H9 (cell line): ENCODE results near the gene MBP. TPM values are rescaled to one million over a fixed set of nuclear protein-coding genes. Genes with fewer than 3 reads are reported as not detected.

ENCODE experiments used
- DNase-seq: peaks from one replicate; pipeline ENCODE4 v3.0.0-alpha.2; 2017
- H2AFZ ChIP-seq: one replicate; pipeline ENCODE4 v1.6.1; 2013; ENCODE audit warnings: mild to moderate bottlenecking, low read length, control low read depth, moderate library complexity
- H2AK5ac ChIP-seq: 2 replicates; pipeline ENCODE4 v1.6.1; 2013; ENCODE audit warnings: low read length, control low read depth, mixed read lengths; ENCODE audit not compliant: insufficient read length
- H2BK120ac ChIP-seq: one replicate; pipeline ENCODE4 v1.6.1; 2013; ENCODE audit warnings: low read depth, mild to moderate bottlenecking, low read length, control low read depth, inconsistent platforms; ENCODE audit not compliant: poor library complexity, severe bottlenecking
- H2BK12ac ChIP-seq: 2 replicates; pipeline ENCODE4 v1.6.1; 2013; ENCODE audit warnings: low read length, control low read depth, mixed read lengths, low read depth; ENCODE audit not compliant: insufficient read length
- H2BK15ac ChIP-seq: 2 replicates; pipeline ENCODE4 v1.6.1; 2013; ENCODE audit warnings: low read depth, low read length, control low read depth
- H2BK20ac ChIP-seq: one replicate; pipeline ENCODE4 v1.6.1; 2013; ENCODE audit warnings: low read depth, mild to moderate bottlenecking, low read length, control low read depth, inconsistent platforms; ENCODE audit not compliant: poor library complexity, severe bottlenecking
- H2BK5ac ChIP-seq: 2 replicates; pipeline ENCODE4 v1.6.1; 2013; ENCODE audit warnings: low read length, control low read depth, mixed read lengths; ENCODE audit not compliant: insufficient read length
- H3K14ac ChIP-seq: 2 replicates; pipeline ENCODE4 v1.6.1; 2013; ENCODE audit warnings: low read length, control low read depth; ENCODE audit not compliant: insufficient read depth
- H3K18ac ChIP-seq: 2 replicates; pipeline ENCODE4 v1.6.1; 2013; ENCODE audit warnings: low read depth, mild to moderate bottlenecking, mixed read lengths, low read length, control low read depth; ENCODE audit not compliant: insufficient read length
- H3K23ac ChIP-seq: 2 replicates; pipeline ENCODE4 v1.6.1; 2013; ENCODE audit warnings: low read length, control low read depth, mixed read lengths, low read depth; ENCODE audit not compliant: insufficient read length
- H3K23me2 ChIP-seq: 2 replicates; pipeline ENCODE4 v1.6.1; 2013; ENCODE audit warnings: low read depth, mild to moderate bottlenecking, mixed read lengths, low read length, control low read depth; ENCODE audit not compliant: insufficient read length, poor library complexity, severe bottlenecking
- H3K27ac ChIP-seq: 2 replicates; pipeline ENCODE4 v1.5.1; 2013; ENCODE audit warnings: low read length, control low read depth, mixed read lengths, low read depth; ENCODE audit not compliant: insufficient read length
- H3K27me3 ChIP-seq: 2 replicates; pipeline ENCODE4 v1.6.1; 2013; ENCODE audit warnings: low read length, control low read depth, inconsistent platforms; ENCODE audit not compliant: insufficient read depth
- H3K4ac ChIP-seq: 2 replicates; pipeline ENCODE4 v1.6.1; 2013; ENCODE audit warnings: low read depth, mild to moderate bottlenecking, control low read depth, inconsistent platforms, low read length, moderate library complexity
- H3K4me1 ChIP-seq: 2 replicates; pipeline ENCODE4 v1.6.1; 2013; ENCODE audit warnings: low read length, control low read depth, inconsistent platforms; ENCODE audit not compliant: insufficient read depth
- H3K4me2 ChIP-seq: 2 replicates; pipeline ENCODE4 v1.6.1; 2013; ENCODE audit warnings: low read length, control low read depth, mixed read lengths; ENCODE audit not compliant: insufficient read length, insufficient read depth
- H3K56ac ChIP-seq: 2 replicates; pipeline ENCODE4 v1.6.1; 2013; ENCODE audit warnings: low read depth, mild to moderate bottlenecking, mixed read lengths, low read length, control low read depth; ENCODE audit not compliant: insufficient read length
- H3K79me1 ChIP-seq: 2 replicates; pipeline ENCODE4 v1.6.1; 2013; ENCODE audit warnings: low read depth, mild to moderate bottlenecking, moderate library complexity, low read length, control low read depth, inconsistent platforms; ENCODE audit not compliant: insufficient read depth, poor library complexity, severe bottlenecking
- H3K79me2 ChIP-seq: 2 replicates; pipeline ENCODE4 v1.6.1; 2013; ENCODE audit warnings: low read length, control low read depth, inconsistent platforms; ENCODE audit not compliant: insufficient read depth
- H3K9ac ChIP-seq: 2 replicates; pipeline ENCODE4 v1.6.1; 2013; ENCODE audit warnings: low read length, control low read depth, mixed read lengths; ENCODE audit not compliant: insufficient read length; ENCODE audit errors: extremely low read depth
- H3K9me3 ChIP-seq: one replicate; pipeline ENCODE4 v1.6.1; 2013; ENCODE audit warnings: low read depth, low read length, inconsistent platforms; ENCODE audit not compliant: control insufficient read depth
- H3T11ph ChIP-seq: one replicate; pipeline ENCODE4 v1.6.1; 2013; ENCODE audit warnings: mild to moderate bottlenecking, low read length, control low read depth, inconsistent platforms
- H4K20me1 ChIP-seq: one replicate; pipeline ENCODE4 v1.6.1; 2013; ENCODE audit not compliant: control insufficient read depth, insufficient read length, insufficient read depth
- H4K5ac ChIP-seq: 2 replicates; pipeline ENCODE4 v1.6.1; 2013; ENCODE audit warnings: low read depth, mild to moderate bottlenecking, mixed read lengths, low read length, control low read depth; ENCODE audit not compliant: insufficient read length
- H4K8ac ChIP-seq: replicated peaks from 2 replicates; pipeline ENCODE4 v1.6.1; 2013; ENCODE audit warnings: low read length, control low read depth, mixed read lengths, low read depth; ENCODE audit not compliant: insufficient read length
- H4K91ac ChIP-seq: 2 replicates; pipeline ENCODE4 v1.6.1; 2013; ENCODE audit warnings: low read depth, mild to moderate bottlenecking, moderate library complexity, mixed read lengths, low read length, control low read depth; ENCODE audit not compliant: insufficient read length
- H3K27ac Mint-ChIP-seq, 3 experiments: 2 replicates in 2 of 3; 3 replicates in 1 of 3; pipeline ENCODE4 v1.8.0; 2020 to 2021; ENCODE audit warnings: mixed read lengths in 3 of 3, mild to moderate bottlenecking in 1 of 3, moderate library complexity in 1 of 3
- H3K27me3 Mint-ChIP-seq: 2 replicates; pipeline ENCODE4 v1.8.0; 2021; ENCODE audit warnings: low read depth, mild to moderate bottlenecking, moderate library complexity, mixed read lengths
- H3K36me3 Mint-ChIP-seq, 3 experiments: 2 replicates in 2 of 3; 3 replicates in 1 of 3; pipeline ENCODE4 v1.8.0; 2020 to 2021; ENCODE audit warnings: low read depth in 3 of 3, mixed read lengths in 3 of 3; ENCODE audit not compliant: insufficient read depth in 1 of 3
- H3K4me1 Mint-ChIP-seq, 2 experiments: 2 replicates each; pipeline ENCODE4 v1.8.0; 2020; ENCODE audit warnings: mixed read lengths in 2 of 2
- H3K4me3 Mint-ChIP-seq, 2 experiments: 2 replicates in 1 of 2; 3 replicates in 1 of 2; pipeline ENCODE4 v1.8.0; 2020 to 2021; ENCODE audit warnings: mild to moderate bottlenecking in 2 of 2, mixed read lengths in 2 of 2, moderate library complexity in 1 of 2
- H3K9me3 Mint-ChIP-seq, 2 experiments: 2 replicates in 1 of 2; 3 replicates in 1 of 2; pipeline ENCODE4 v1.8.0; 2020; ENCODE audit warnings: mild to moderate bottlenecking in 2 of 2, mixed read lengths in 2 of 2, moderate library complexity in 1 of 2
- CTCF ChIP-seq: fragments of 200-600 bp; sonication (generic); conservative IDR thresholded peaks from 3 replicates; pipeline ENCODE4 v1.8.0; 2021; ENCODE audit warnings: antibody characterized with exemption, mild to moderate bottlenecking
- whole genome bisulfite sequencing: extraction: QIAGEN DNeasy Blood & Tissue Kit; methylation state at CpG from one replicate; pipeline ENCODE4 v1.1.7; 2013; ENCODE audit warnings: missing lambda C conversion rate, low lambda C conversion rate, mixed read lengths; ENCODE audit not compliant: insufficient read length; ENCODE audit errors: extremely low coverage; 5-methylcytosine and 5-hydroxymethylcytosine counted together
- total RNA-seq: library from RNA; stranded (reverse); gene quantifications from 2 replicates; pipeline ENCODE4 v1.2.1, GENCODE V29; 2021

Gene MBP
- total RNA-seq, 1 experiment from 2014 or later: 8.6 TPM

GRCh38 chr18:77090546-77091174 is 41.9 kb downstream of the MBP start:
- H3K4me1 Mint-ChIP-seq: peaks cover 26 to 39% of the 10 kb centered on the region in 2 experiments
- H4K20me1 ChIP-seq: no peaks in the 10 kb centered on the region
- peaks cover 18% of the 10 kb centered on the region for H3K27me3 Mint-ChIP-seq
- H3K23me2 ChIP-seq: peaks cover 6% of the 10 kb centered on the region
- no peak for TF ChIP-seq CTCF
- no peaks in the 10 kb centered on the region for H3K79me2 ChIP-seq
- H2AFZ ChIP-seq: no peak overlapping the region
- no peak overlapping the region for H4K5ac ChIP-seq
- no peak overlapping the region for H4K91ac ChIP-seq
- no CpG with 5 or more reads among the region's 18 CpGs for WGBS
- H2BK120ac ChIP-seq: no peak overlapping the region
- no peak overlapping the region for H3K56ac ChIP-seq
- no peak overlapping the region for H3K14ac ChIP-seq
- no peak overlapping the region for H3K9ac ChIP-seq
- H3K27ac Mint-ChIP-seq: peak overlapping the region in 2 of 3 experiments; percentile 4 to 45; a peak in 2 of 7 replicates
- H3K27me3 ChIP-seq: no peaks in the 10 kb centered on the region
- H3K4me2 ChIP-seq: no peak overlapping the region
- no peak overlapping the region for H2BK20ac ChIP-seq
- no peak overlapping the region for H3K23ac ChIP-seq
- no peak overlapping the region for H3K4me3 Mint-ChIP-seq
- H3K27ac ChIP-seq: no peak overlapping the region
- H2BK12ac ChIP-seq: no peak overlapping the region
- no peak overlapping the region for H2BK5ac ChIP-seq
- H3K18ac ChIP-seq: no peak overlapping the region
- no peak for DNase-seq
- H3K9me3 Mint-ChIP-seq: 0 out of 5 replicates have a peak, but pooled peaks cover 0 to 2% of the 10 kb centered on the region in 2 experiments
- no peaks in the 10 kb centered on the region for H3K9me3 ChIP-seq
- no peak overlapping the region for H3T11ph ChIP-seq
- no peak overlapping the region for H2BK15ac ChIP-seq
- no peak overlapping the region for H3K4ac ChIP-seq
- H4K8ac ChIP-seq: no peak overlapping the region
- no peaks in the 10 kb centered on the region for H3K36me3 Mint-ChIP-seq
- H2AK5ac ChIP-seq: no peak overlapping the region
- no peaks in the 10 kb centered on the region for H3K79me1 ChIP-seq
- peaks cover 5% of the 10 kb centered on the region; the same call in 1 of the 2 replicates for H3K4me1 ChIP-seq
